HepG2 (cell line): Measurements from ENCODE around the gene NUDT8. TPM values are rescaled to one million over a fixed set of nuclear protein-coding genes. Genes with fewer than 3 reads are reported as not detected.

Source experiments
- ATAC-seq: fragments of 200-7000 bp; cut with Tn5 transposase; 3 replicates; pipeline ENCODE4 v1.9.1; 2020; ENCODE audit warnings: mild to moderate bottlenecking, moderate library complexity
- BruUV-seq: library from RNA; stranded (reverse); fragments of 400-500 nt; replicated peaks from 2 replicates; lab custom pipeline; 2021; lab: Mats Ljungman, UMichigan
- CTCF ChIA-PET: fragments of 300-600 bp; formaldehyde crosslinking; extraction: SDS; loops from one replicate; lab custom pipeline; 2021; ENCODE audit warnings: low total read pairs, inconsistent platforms, low intra/inter-chr PET ratio; lab: Yijun Ruan, JAX
- POLR2A ChIA-PET: fragments of 350-600 bp; sonication (Branson Sonifier 250); formaldehyde crosslinking; loops from one replicate; lab custom pipeline; 2020; ENCODE audit warnings: antibody characterized with exemption, inconsistent platforms; lab: Yijun Ruan, JAX
- DNase-seq: peaks from one replicate; pipeline ENCODE4 v3.0.0-alpha.2; 2015; ENCODE audit warnings: low spot score
- FAIRE-seq: peaks from 3 replicates; lab custom pipeline; 2011; peaks lifted over from hg19 to GRCh38; lab: Jason Lieb, UNC
- H2AFZ ChIP-seq: one replicate; pipeline ENCODE4 v1.6.1; 2011; ENCODE audit warnings: low read length, inconsistent platforms
- H3K27ac ChIP-seq: fragments of 300-600 bp; 3 replicates; pipeline ENCODE4 v1.8.0; 2011; ENCODE audit warnings: mixed run types, mild to moderate bottlenecking, mixed read lengths, low read length, inconsistent platforms; ENCODE audit not compliant: insufficient read depth; ENCODE audit errors: extremely low read length
- H3K27me3 ChIP-seq, 2 experiments: fragments of 200-600 bp in 1 of 2; 2 replicates in 1 of 2; 3 replicates in 1 of 2; pipeline versions ENCODE4 v1.6.0 to v1.8.0; 2011; ENCODE audit warnings: low read length in 2 of 2, mild to moderate bottlenecking in 2 of 2, moderate library complexity in 2 of 2, inconsistent platforms in 1 of 2; ENCODE audit not compliant: insufficient read depth in 2 of 2, control insufficient read depth in 1 of 2
- H3K36me3 ChIP-seq, 2 experiments: fragments of 200-600 bp in 1 of 2; replicated peaks in 1 of 2; 2 replicates in 1 of 2; 3 replicates in 1 of 2; pipeline versions ENCODE4 v1.5.1 to v1.8.0; 2011; ENCODE audit warnings: low read length in 2 of 2, inconsistent platforms in 1 of 2; ENCODE audit not compliant: insufficient read depth in 2 of 2, control insufficient read depth in 1 of 2
- H3K4me1 ChIP-seq: 2 replicates; pipeline ENCODE4 v1.5.1; 2012; ENCODE audit warnings: low read length, inconsistent platforms; ENCODE audit not compliant: insufficient read depth
- H3K4me2 ChIP-seq: 2 replicates; pipeline ENCODE4 v1.6.0; 2011; ENCODE audit warnings: low read depth, low read length, inconsistent platforms
- H3K4me3 ChIP-seq, 3 experiments: fragments of 200-600 bp in 1 of 3; sonication (generic), shearing (Covaris generic) in 1 of 3; replicated peaks in 1 of 3; 2 replicates each; pipeline ENCODE4 v1.5.1; 2011 to 2016; ENCODE audit warnings: low read length in 3 of 3, inconsistent platforms in 2 of 3, low read depth in 2 of 3, mild to moderate bottlenecking in 2 of 3, control low read depth in 1 of 3, mixed read lengths in 1 of 3; ENCODE audit not compliant: insufficient read depth in 1 of 3
- H3K79me2 ChIP-seq: one replicate; pipeline ENCODE4 v1.6.1; 2011; ENCODE audit warnings: low read length, inconsistent platforms; ENCODE audit not compliant: insufficient read depth
- H3K9ac ChIP-seq: 2 replicates; pipeline ENCODE4 v1.6.0; 2011; ENCODE audit warnings: mild to moderate bottlenecking, low read depth, low read length, inconsistent platforms; ENCODE audit not compliant: insufficient read depth
- H3K9me3 ChIP-seq: 2 replicates; pipeline ENCODE4 v1.5.1; 2012; ENCODE audit warnings: mild to moderate bottlenecking, low read length
- H4K20me1 ChIP-seq: 2 replicates; pipeline ENCODE4 v1.6.0; 2011; ENCODE audit warnings: inconsistent platforms, mild to moderate bottlenecking, low read length, moderate library complexity; ENCODE audit not compliant: insufficient read depth
- ZNF331 ChIP-seq: sonication (generic); formaldehyde crosslinking; IDR thresholded peaks from 2 replicates; pipeline ENCODE4 v1.4.0; 2020; ENCODE audit warnings: missing genetic modification reagents
- ZNF343 ChIP-seq: sonication (generic); formaldehyde crosslinking; IDR thresholded peaks from 2 replicates; pipeline ENCODE4 v1.4.0; 2020; ENCODE audit warnings: mild to moderate bottlenecking, missing genetic modification reagents
- ZNF724P ChIP-seq: sonication (generic); formaldehyde crosslinking; IDR thresholded peaks from 2 replicates; pipeline ENCODE4 v1.8.0; 2022; ENCODE audit warnings: missing genetic modification reagents, borderline replicate concordance
- ZSCAN21 ChIP-seq: sonication (generic); formaldehyde crosslinking; IDR thresholded peaks from 2 replicates; pipeline ENCODE4 v1.8.0; 2022; ENCODE audit warnings: mild to moderate bottlenecking, missing genetic modification reagents, moderate library complexity, borderline replicate concordance
- WGBS: methylation state at CpG from one replicate; pipeline ENCODE4 v1.1.6; 2017; ENCODE audit warnings: low lambda C conversion rate; 5-methylcytosine and 5-hydroxymethylcytosine counted together
- in situ Hi-C: cut with HindIII; loops from 2 replicates; pipeline ENCODE4 v1.10.0; 2017; ENCODE audit warnings: low pct_unique_long_range_greater_than_20kb; ENCODE audit not compliant: extremely low pct_ligation_motif_present
- intact Hi-C: fragments of 100-400 bp; cut with micrococcal nuclease; formaldehyde crosslinking; loops from one replicate; pipeline ENCODE4 v1.10.0; 2022; ENCODE audit not compliant: unreplicated experiment
- polyA plus RNA-seq, 8 experiments: library from polyadenylated mRNA; depleted of rRNA in 3 of 8; stranded (reverse) in 7 of 8; unstranded in 1 of 8; fragments of >200 nt; fragmentation: Illumina TruSeq in 4 of 8; extraction: Trizol in 4 of 8; gene quantifications; 2 replicates each; pipeline versions ENCODE4 v1.2.1 to v1.2.3, GENCODE V29; 2011 to 2016; ENCODE audit warnings: low read depth in 4 of 8, missing spikeins in 1 of 8, mixed read lengths in 1 of 8; ENCODE audit not compliant: insufficient read depth in 1 of 8
- total RNA-seq, 5 experiments: library from RNA; depleted of rRNA; stranded (reverse); fragments of >200 nt; fragmentation: Illumina TruSeq; extraction: Trizol; gene quantifications; 2 replicates each; pipeline ENCODE4 v1.2.3, GENCODE V29; 2016; ENCODE audit warnings: low read depth in 1 of 5
- TF ChIP-seq, protein P1 (sequence below): sonication (generic); formaldehyde crosslinking; IDR thresholded peaks from 2 replicates; pipeline ENCODE4 v1.8.1; 2023; ENCODE audit warnings: mild to moderate bottlenecking, moderate library complexity, missing genetic modification reagents
- TF ChIP-seq, protein P2 (sequence below): sonication (generic); formaldehyde crosslinking; IDR thresholded peaks from 2 replicates; pipeline ENCODE4 v1.8.0; 2023; ENCODE audit warnings: mild to moderate bottlenecking, missing genetic modification reagents

The NUDT8 gene
- total and polyA plus RNA-seq, 2 of the 13 experiments (the other 11 are each of a cell fraction or from before 2014, with no cell fraction given), result 6.7 to 25.8 TPM

DNA sequence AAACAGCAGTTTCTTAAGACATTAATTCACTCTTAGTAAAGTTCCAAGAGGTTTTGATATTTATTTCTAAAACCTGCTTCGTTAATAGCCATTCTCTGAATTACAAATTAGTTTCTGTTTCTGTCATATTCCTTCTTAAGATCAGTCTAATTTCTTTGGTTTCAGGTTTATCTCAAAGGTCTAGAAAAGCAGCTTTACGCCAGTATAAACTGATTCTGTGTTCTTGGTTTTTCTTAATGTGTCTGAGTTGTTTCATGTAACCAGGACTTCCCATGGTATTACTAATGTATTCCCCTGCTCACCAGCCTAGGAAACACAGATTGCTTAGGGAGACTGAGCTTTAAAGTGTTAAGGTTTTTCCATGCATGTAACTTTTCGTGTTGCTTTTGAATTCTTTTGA lies 27.6 kb upstream of the NUDT8 start:
- WGBS, result 18% methylated on average over 3 of the region's 3 CpGs
- H3K4me3 ChIP-seq, result no peak overlapping the region
- H3K36me3 ChIP-seq, result no peaks in the 10 kb centered on the region
- H2AFZ ChIP-seq, result peak overlapping the region; percentile 2
- TF ChIP-seq ZSCAN21 (no peak), ZNF343 (no peak)
- TF ChIP-seq, protein P1, sequence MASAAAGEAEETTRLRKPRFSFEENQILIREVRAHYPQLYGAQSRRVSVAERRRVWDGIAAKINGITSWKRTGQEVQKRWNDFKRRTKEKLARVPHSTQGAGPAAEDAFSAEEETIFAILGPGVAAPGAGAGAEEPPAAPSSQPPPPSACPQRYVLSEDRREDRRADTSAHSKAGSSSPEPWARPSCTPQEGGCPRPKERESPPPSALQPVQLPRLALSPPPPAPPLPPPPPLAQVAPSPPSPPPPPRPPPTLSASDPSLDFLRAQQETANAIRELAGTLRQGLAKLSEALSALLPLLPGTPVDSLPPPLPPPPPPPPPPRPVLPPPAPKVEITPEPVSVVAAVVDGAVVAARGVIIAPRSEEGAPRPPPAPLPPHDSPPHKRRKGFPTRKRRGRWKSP (CRISPR knock-in tag), result no peak
- TF ChIP-seq, protein P2, sequence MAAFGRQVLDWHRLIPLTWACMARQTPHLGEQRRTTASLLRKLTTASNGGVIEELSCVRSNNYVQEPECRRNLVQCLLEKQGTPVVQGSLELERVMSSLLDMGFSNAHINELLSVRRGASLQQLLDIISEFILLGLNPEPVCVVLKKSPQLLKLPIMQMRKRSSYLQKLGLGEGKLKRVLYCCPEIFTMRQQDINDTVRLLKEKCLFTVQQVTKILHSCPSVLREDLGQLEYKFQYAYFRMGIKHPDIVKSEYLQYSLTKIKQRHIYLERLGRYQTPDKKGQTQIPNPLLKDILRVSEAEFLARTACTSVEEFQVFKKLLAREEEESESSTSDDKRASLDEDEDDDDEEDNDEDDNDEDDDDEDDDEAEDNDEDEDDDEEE, result no peak
- H3K79me2 ChIP-seq, result no peaks in the 10 kb centered on the region
- ATAC-seq (no peak), DNase-seq (no peak), FAIRE-seq (no peak)
- H3K9ac ChIP-seq, result no peak overlapping the region
- H4K20me1 ChIP-seq, result no peaks in the 10 kb centered on the region
- in situ Hi-C loops (loop anchor here (25.0 kb wide), 1 partner anchor 130 kb away; no protein-coding TSS in a partner anchor), intact Hi-C loops (no loop called here)
- H3K27me3 ChIP-seq, result 0 out of 5 replicates have a peak, but pooled peaks cover 0 to 1% of the 10 kb centered on the region in 2 experiments
- ChIA-PET CTCF (no interaction called here), POLR2A (interaction anchor here (1.6 kb wide), 1 partner anchor 27 kb away, joined by 13 read pairs; the partner anchor contains the start of gene NUDT8)
- no TSS peak for BruUV-seq
- peaks cover 26% of the 10 kb centered on the region for H3K4me1 ChIP-seq
- H3K9me3 ChIP-seq, result peaks cover 5% of the 10 kb centered on the region; the same call in 1 of the 2 replicates
- H3K27ac ChIP-seq, result no peak overlapping the region
- no peak overlapping the region for H3K4me2 ChIP-seq

DNA sequence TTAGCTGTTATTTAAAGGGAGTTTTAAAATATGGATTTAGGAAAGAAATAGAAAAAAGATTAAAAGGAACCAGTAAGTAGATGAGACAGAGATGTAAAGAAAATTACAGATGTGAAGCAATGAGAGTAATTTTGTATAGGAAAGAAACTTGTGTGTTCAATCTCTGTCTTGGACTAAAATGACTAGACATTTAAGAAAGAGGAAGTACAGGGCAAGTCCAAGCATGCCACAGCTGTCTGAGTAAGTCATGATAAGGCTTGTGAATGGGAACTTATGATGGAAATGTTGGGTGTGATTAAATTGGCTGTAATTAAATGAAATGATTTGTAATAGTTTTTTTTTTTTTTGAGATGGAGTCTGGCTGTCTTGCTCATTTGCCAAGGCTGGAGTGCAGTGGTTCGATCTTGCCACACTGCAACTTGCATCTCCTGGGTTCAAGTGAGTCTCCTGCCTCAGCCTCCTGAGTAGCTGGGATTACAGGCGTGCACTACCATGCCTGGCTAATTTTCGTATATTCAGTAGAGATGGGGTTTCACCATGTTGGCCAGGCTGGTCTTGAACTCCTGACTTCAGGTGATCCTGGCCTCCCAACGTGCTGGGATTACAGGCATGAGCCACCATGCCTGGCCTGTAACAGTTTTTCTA lies 26.7 kb upstream of the NUDT8 start:
- Histone ChIP-seq H3K9ac (no peak overlapping the region), H4K20me1 (no peaks in the 10 kb centered on the region), H3K9me3 (peaks cover 5% of the 10 kb centered on the region; the same call in 1 of the 2 replicates), H3K4me3 (no peak overlapping the region), H3K27ac (no peak overlapping the region), H3K79me2 (no peaks in the 10 kb centered on the region), H3K4me1 (peaks cover 35% of the 10 kb centered on the region), H3K27me3 (no peaks in the 10 kb centered on the region), H3K36me3 (no peaks in the 10 kb centered on the region), H2AFZ (no peak overlapping the region), H3K4me2 (no peak overlapping the region)
- TF ChIP-seq ZNF724P (CRISPR knock-in tag) (peak; percentile 77; the same call in 1 of the 2 replicates), ZNF331 (CRISPR knock-in tag) (no peak)
- no TSS peak for BruUV-seq
- ChIA-PET CTCF (no interaction called here), POLR2A (no interaction called here)
- FAIRE-seq (no peak), DNase-seq (no peak), ATAC-seq (no peak)
- 54% methylated on average over 4 of the region's 4 CpGs for WGBS
- in situ Hi-C loops, result loop anchor here (25.0 kb wide), 1 partner anchor 131 kb away; no protein-coding TSS in a partner anchor
- intact Hi-C loops, result no loop called here
